GM12875 (cell line): Measurements from ENCODE around the gene HOXD8.

Source experiments
- H3K4me3 ChIP-seq: one replicate; pipeline ENCODE4 v1.5.1; 2011; ENCODE audit warnings: low read depth, low read length, control low read depth
- CTCF ChIP-seq: IDR thresholded peaks from 2 replicates; pipeline ENCODE4 v1.5.1; 2011; ENCODE audit warnings: low read depth, mild to moderate bottlenecking, control low read depth, inconsistent platforms, low read length, moderate library complexity, borderline replicate concordance; ENCODE audit not compliant: insufficient read depth

Gene HOXD8

GRCh38 chr2:176164201-176164600 lies 34.7 kb downstream of the HOXD8 start:
- no peak for TF ChIP-seq CTCF
- no peak overlapping the region for H3K4me3 ChIP-seq

GRCh38 chr2:176164611-176165369 lies 35.3 kb downstream of the HOXD8 start:
- TF ChIP-seq CTCF, result no peak
- no peak overlapping the region for H3K4me3 ChIP-seq

- no peak for TF ChIP-seq CTCF
- H3K4me3 ChIP-seq, result no peak overlapping the region
These were observed 36.0 kb downstream of the HOXD8 start for GRCh38 chr2:176165370-176166050.

- TF ChIP-seq CTCF, result no peak
- H3K4me3 ChIP-seq, result no peak overlapping the region
These were observed 36.8 kb downstream of the HOXD8 start for GRCh38 chr2:176166272-176166671.

GRCh38 chr2:176167398-176167797 lies 37.9 kb downstream of the HOXD8 start:
- no peak for TF ChIP-seq CTCF
- no peak overlapping the region for H3K4me3 ChIP-seq

- no peak overlapping the region for H3K4me3 ChIP-seq
- no peak for TF ChIP-seq CTCF
These were observed 39.7 kb downstream of the HOXD8 start for GRCh38 chr2:176169181-176169580.

- TF ChIP-seq CTCF, result no peak
- no peak overlapping the region for H3K4me3 ChIP-seq
These were observed 40.2 kb downstream of the HOXD8 start for GRCh38 chr2:176169711-176170110.
